ENCODE data around the gene FBXL14. TPM values are rescaled to one million over a fixed set of nuclear protein-coding genes. Genes with fewer than 3 reads are reported as not detected.

Gene FBXL14
- total and polyA plus RNA-seq, 8 donors: 7.5 to 15.5 (median 10.6) TPM

Other genes starting within 250 kb of the FBXL14 start
- gene WNT5B, start 34.6 kb upstream of the FBXL14 start, total RNA-seq: 1 to 10 TPM; 3.3 to 4.5 TPM
- 1 to 10 TPM; 5.8 to 8.8 (median 7.4) TPM for gene WNT5B, start 34.6 kb upstream of the FBXL14 start, polyA plus RNA-seq (ENCODE audit: insufficient read length in 6 of 6)
- 10 to 100 TPM; 52.9 to 66.8 TPM for gene ADIPOR2, start 96.5 kb upstream of the FBXL14 start, total RNA-seq
- 10 to 100 TPM; 37.0 to 42.7 (median 40.7) TPM for gene ADIPOR2, start 96.5 kb upstream of the FBXL14 start, polyA plus RNA-seq (ENCODE audit: insufficient read length in 6 of 6)
- gene LRTM2, start 226.0 kb upstream of the FBXL14 start, total RNA-seq: not detected
- not detected for gene LRTM2, start 226.0 kb upstream of the FBXL14 start, polyA plus RNA-seq (ENCODE audit: insufficient read length in 6 of 6)

All from left lung (tissue), 8 donors.